Measurements from ENCODE around the gene GYS2.

The GYS2 gene

GRCh38 chr12:21523148-21523547, 81.5 kb downstream of the GYS2 start:
- H3K9ac ChIP-seq (ENCODE audit: low read length), result no peak overlapping the region
- H3K27ac ChIP-seq (ENCODE audit: low read length), result no peak overlapping the region
- no peaks in the 10 kb centered on the region for H3K9me3 ChIP-seq (ENCODE audit: control insufficient read depth, low read depth, low read length)
- H3K36me3 ChIP-seq (ENCODE audit: control insufficient read depth, low read depth, low read length), result no peaks in the 10 kb centered on the region
- peaks cover 25% of the 10 kb centered on the region for H3K27me3 ChIP-seq (ENCODE audit: control insufficient read depth, insufficient read depth, low read length)
- peaks cover 7% of the 10 kb centered on the region for H3K4me1 ChIP-seq (ENCODE audit: control insufficient read depth, low read depth, low read length)
- H3K4me3 ChIP-seq (ENCODE audit: low read length), result no peak overlapping the region

GRCh38 chr12:21521541-21521940, 83.1 kb downstream of the GYS2 start:
- H3K27me3 ChIP-seq (ENCODE audit: control insufficient read depth, insufficient read depth, low read length), result peaks cover 10% of the 10 kb centered on the region
- H3K4me3 ChIP-seq (ENCODE audit: low read length), result no peak overlapping the region
- H3K9me3 ChIP-seq (ENCODE audit: control insufficient read depth, low read depth, low read length), result no peaks in the 10 kb centered on the region
- peaks cover under 1% of the 10 kb centered on the region for H3K4me1 ChIP-seq (ENCODE audit: control insufficient read depth, low read depth, low read length)
- H3K27ac ChIP-seq (ENCODE audit: low read length), result no peak overlapping the region
- peaks cover 4% of the 10 kb centered on the region for H3K36me3 ChIP-seq (ENCODE audit: control insufficient read depth, low read depth, low read length)
- H3K9ac ChIP-seq (ENCODE audit: low read length), result no peak overlapping the region

- no peak overlapping the region for H3K27ac ChIP-seq (ENCODE audit: low read length)
- no peaks in the 10 kb centered on the region for H3K27me3 ChIP-seq (ENCODE audit: control insufficient read depth, insufficient read depth, low read length)
- no peaks in the 10 kb centered on the region for H3K4me1 ChIP-seq (ENCODE audit: control insufficient read depth, low read depth, low read length)
- no peak overlapping the region for H3K9ac ChIP-seq (ENCODE audit: low read length)
- H3K9me3 ChIP-seq (ENCODE audit: control insufficient read depth, low read depth, low read length), result no peaks in the 10 kb centered on the region
- H3K4me3 ChIP-seq (ENCODE audit: low read length), result no peak overlapping the region
- peaks cover 17% of the 10 kb centered on the region for H3K36me3 ChIP-seq (ENCODE audit: control insufficient read depth, low read depth, low read length)
These were observed 86.2 kb downstream of the GYS2 start for GRCh38 chr12:21518451-21518850.

GRCh38 chr12:21516281-21516680, 88.4 kb downstream of the GYS2 start:
- Histone ChIP-seq H3K4me3 (ENCODE audit: low read length) (no peak overlapping the region), H3K9me3 (ENCODE audit: control insufficient read depth, low read depth, low read length) (no peaks in the 10 kb centered on the region), H3K27ac (ENCODE audit: low read length) (no peak overlapping the region), H3K27me3 (ENCODE audit: control insufficient read depth, insufficient read depth, low read length) (no peaks in the 10 kb centered on the region), H3K9ac (ENCODE audit: low read length) (no peak overlapping the region), H3K4me1 (ENCODE audit: control insufficient read depth, low read depth, low read length) (no peaks in the 10 kb centered on the region), H3K36me3 (ENCODE audit: control insufficient read depth, low read depth, low read length) (peaks cover 27% of the 10 kb centered on the region)

GRCh38 chr12:21509768-21510167, 94.9 kb downstream of the GYS2 start:
- Histone ChIP-seq H3K27ac (ENCODE audit: low read length) (no peak overlapping the region), H3K4me3 (ENCODE audit: low read length) (no peak overlapping the region), H3K9ac (ENCODE audit: low read length) (no peak overlapping the region), H3K4me1 (ENCODE audit: control insufficient read depth, low read depth, low read length) (no peaks in the 10 kb centered on the region), H3K27me3 (ENCODE audit: control insufficient read depth, insufficient read depth, low read length) (no peaks in the 10 kb centered on the region), H3K36me3 (ENCODE audit: control insufficient read depth, low read depth, low read length) (peaks cover 23% of the 10 kb centered on the region), H3K9me3 (ENCODE audit: control insufficient read depth, low read depth, low read length) (no peaks in the 10 kb centered on the region)

GRCh38 chr12:21507849-21508248, 96.8 kb downstream of the GYS2 start:
- no peak overlapping the region for H3K27ac ChIP-seq (ENCODE audit: low read length)
- H3K4me1 ChIP-seq (ENCODE audit: control insufficient read depth, low read depth, low read length), result peaks cover 1% of the 10 kb centered on the region
- no peak overlapping the region for H3K9ac ChIP-seq (ENCODE audit: low read length)
- no peak overlapping the region for H3K4me3 ChIP-seq (ENCODE audit: low read length)
- H3K36me3 ChIP-seq (ENCODE audit: control insufficient read depth, low read depth, low read length), result peaks cover 16% of the 10 kb centered on the region
- H3K27me3 ChIP-seq (ENCODE audit: control insufficient read depth, insufficient read depth, low read length), result no peaks in the 10 kb centered on the region
- no peaks in the 10 kb centered on the region for H3K9me3 ChIP-seq (ENCODE audit: control insufficient read depth, low read depth, low read length)

- no peaks in the 10 kb centered on the region for H3K27me3 ChIP-seq (ENCODE audit: control insufficient read depth, insufficient read depth, low read length)
- H3K9me3 ChIP-seq (ENCODE audit: control insufficient read depth, low read depth, low read length), result no peaks in the 10 kb centered on the region
- H3K4me1 ChIP-seq (ENCODE audit: control insufficient read depth, low read depth, low read length), result peaks cover 3% of the 10 kb centered on the region
- H3K36me3 ChIP-seq (ENCODE audit: control insufficient read depth, low read depth, low read length), result peaks cover 9% of the 10 kb centered on the region
- H3K27ac ChIP-seq (ENCODE audit: low read length), result no peak overlapping the region
- H3K4me3 ChIP-seq (ENCODE audit: low read length), result no peak overlapping the region
- H3K9ac ChIP-seq (ENCODE audit: low read length), result no peak overlapping the region
These were observed 98.8 kb downstream of the GYS2 start for GRCh38 chr12:21505888-21506287.

GRCh38 chr12:21502872-21503271, 101.8 kb downstream of the GYS2 start:
- Histone ChIP-seq H3K36me3 (ENCODE audit: control insufficient read depth, low read depth, low read length) (peaks cover 4% of the 10 kb centered on the region), H3K27ac (ENCODE audit: low read length) (no peak overlapping the region), H3K27me3 (ENCODE audit: control insufficient read depth, insufficient read depth, low read length) (no peaks in the 10 kb centered on the region), H3K4me3 (ENCODE audit: low read length) (peak overlapping the region; percentile 76), H3K9me3 (ENCODE audit: control insufficient read depth, low read depth, low read length) (no peaks in the 10 kb centered on the region), H3K9ac (ENCODE audit: low read length) (peak overlapping the region; percentile 72), H3K4me1 (ENCODE audit: control insufficient read depth, low read depth, low read length) (peaks cover 8% of the 10 kb centered on the region)

- Histone ChIP-seq H3K27me3 (ENCODE audit: control insufficient read depth, insufficient read depth, low read length) (no peaks in the 10 kb centered on the region), H3K4me1 (ENCODE audit: control insufficient read depth, low read depth, low read length) (peaks cover 8% of the 10 kb centered on the region), H3K4me3 (ENCODE audit: low read length) (peak overlapping the region; percentile 76), H3K27ac (ENCODE audit: low read length) (no peak overlapping the region), H3K9me3 (ENCODE audit: control insufficient read depth, low read depth, low read length) (no peaks in the 10 kb centered on the region), H3K36me3 (ENCODE audit: control insufficient read depth, low read depth, low read length) (peaks cover 11% of the 10 kb centered on the region), H3K9ac (ENCODE audit: low read length) (peak overlapping the region; percentile 72)
These were observed 102.5 kb downstream of the GYS2 start for GRCh38 chr12:21502164-21502496.

GRCh38 chr12:21501258-21502163, 103.1 kb downstream of the GYS2 start, which contains the start of the genes GOLT1B and RECQL:
Gene GOLT1B (plus strand): TSS chr12:21501789. CDS start chr12:21501924, 135 bp downstream.
Gene RECQL (minus strand): TSS chr12:21501635. CDS start chr12:21499570, 2,065 bp downstream.
- Histone ChIP-seq H3K36me3 (ENCODE audit: control insufficient read depth, low read depth, low read length) (peaks cover 17% of the 10 kb centered on the region), H3K4me1 (ENCODE audit: control insufficient read depth, low read depth, low read length) (peaks cover 8% of the 10 kb centered on the region), H3K27ac (ENCODE audit: low read length) (no peak within 1 kb of the TSS)

GRCh38 chr12:21500786-21501257, 103.8 kb downstream of the GYS2 start:
- Histone ChIP-seq H3K4me3 (ENCODE audit: low read length) (peak overlapping the region; percentile 76), H3K9ac (ENCODE audit: low read length) (peak overlapping the region; percentile 72), H3K9me3 (ENCODE audit: control insufficient read depth, low read depth, low read length) (no peaks in the 10 kb centered on the region), H3K27ac (ENCODE audit: low read length) (no peak overlapping the region), H3K4me1 (ENCODE audit: control insufficient read depth, low read depth, low read length) (peaks cover 8% of the 10 kb centered on the region), H3K27me3 (ENCODE audit: control insufficient read depth, insufficient read depth, low read length) (no peaks in the 10 kb centered on the region), H3K36me3 (ENCODE audit: control insufficient read depth, low read depth, low read length) (peaks cover 22% of the 10 kb centered on the region)

More at GRCh38 chr12:21501258-21502163, 103.1 kb downstream of the GYS2 start, which contains the start of the genes GOLT1B and RECQL:
- Histone ChIP-seq H3K4me3 (ENCODE audit: low read length) (peak within 1 kb of the TSS; percentile 76), H3K9ac (ENCODE audit: low read length) (peak within 1 kb of the TSS; percentile 72), H3K27me3 (ENCODE audit: control insufficient read depth, insufficient read depth, low read length) (no peaks in the 10 kb centered on the region), H3K9me3 (ENCODE audit: control insufficient read depth, low read depth, low read length) (no peaks in the 10 kb centered on the region)
